HFF-Myc (cell line): Measurements from ENCODE around the gene PAWR.

ENCODE experiments used
- DNase-seq: peaks from one replicate; pipeline ENCODE4 v3.0.0-alpha.2; 2011; ENCODE audit warnings: low read depth; ENCODE audit errors: extremely low read depth
- H3K4me3 ChIP-seq: replicated peaks from 2 replicates; pipeline ENCODE4 v1.5.1; 2011; ENCODE audit warnings: low read depth, mild to moderate bottlenecking, control low read depth, low read length
- CTCF ChIP-seq: IDR thresholded peaks from 2 replicates; pipeline ENCODE4 v1.5.1; 2012; ENCODE audit warnings: mild to moderate bottlenecking, low read depth, low read length, control low read depth; ENCODE audit errors: missing control alignments

The PAWR gene

GRCh38 chr12:79710707-79711483, 20.1 kb upstream of the PAWR start:
- TF ChIP-seq CTCF = no peak
- no peak for DNase-seq
- H3K4me3 ChIP-seq = no peak overlapping the region

GRCh38 chr12:79707830-79708229, 17.1 kb upstream of the PAWR start:
- no peak for DNase-seq
- no peak for TF ChIP-seq CTCF
- H3K4me3 ChIP-seq = no peak overlapping the region

GRCh38 chr12:79706676-79707075, 15.9 kb upstream of the PAWR start:
- no peak for DNase-seq
- no peak for TF ChIP-seq CTCF
- no peak overlapping the region for H3K4me3 ChIP-seq

- no peak for DNase-seq
- no peak overlapping the region for H3K4me3 ChIP-seq
- TF ChIP-seq CTCF = no peak
These were observed 15.4 kb upstream of the PAWR start for GRCh38 chr12:79706156-79706555.

DNA sequence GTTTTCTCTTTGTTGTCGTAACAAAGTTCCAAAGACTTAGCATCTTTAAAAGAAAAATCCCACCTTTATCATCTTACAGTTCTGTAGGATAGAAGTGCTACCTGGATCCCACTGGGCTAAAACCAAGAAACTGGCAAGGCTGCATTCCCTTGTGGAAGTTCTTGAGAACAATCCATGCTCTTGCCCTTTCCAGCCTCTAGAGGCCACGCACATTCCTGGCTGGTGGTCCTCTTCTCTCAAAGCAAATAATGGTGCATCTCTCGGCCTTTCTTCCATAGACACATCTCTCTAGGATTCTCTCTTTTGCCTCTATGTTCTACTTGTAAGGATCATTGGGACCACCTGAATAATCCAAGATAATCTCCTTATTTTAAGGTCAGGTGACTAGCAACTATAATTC, 8.2 kb upstream of the PAWR start:
- no peak for DNase-seq
- H3K4me3 ChIP-seq = no peak overlapping the region
- TF ChIP-seq CTCF = no peak

GRCh38 chr12:79696416-79696815, 5.7 kb upstream of the PAWR start:
- H3K4me3 ChIP-seq = no peak overlapping the region
- DNase-seq = no peak
- no peak for TF ChIP-seq CTCF
